ENCODE measurements around the gene ARHGEF3.

The ARHGEF3 gene

GRCh38 chr3:56682462-56683121 lies 119.2 kb downstream of the ARHGEF3 start (continued):
- TF ChIP-seq ZNF362 (tag by site-specific recombination; IDR thresholded peaks at IDR 0.05) (no peak), ZBTB6 (tag by site-specific recombination; IDR thresholded peaks at IDR 0.05) (no peak), ZSCAN30 (tag by site-specific recombination; IDR thresholded peaks at IDR 0.05) (peak; percentile 35; the same call in 1 of the 2 replicates), ZNF621 (tag by site-specific recombination; IDR thresholded peaks at IDR 0.05) (no peak), ZNF514 (tag by site-specific recombination; IDR thresholded peaks at IDR 0.05) (no peak), INSM2 (tag by site-specific recombination; IDR thresholded peaks at IDR 0.05) (no peak), ZNF202 (tag by site-specific recombination; IDR thresholded peaks at IDR 0.05; ENCODE audit: borderline replicate concordance) (no peak), PRDM4 (tag by site-specific recombination; IDR thresholded peaks at IDR 0.05) (no peak), ZNF174 (tag by site-specific recombination; IDR thresholded peaks at IDR 0.05) (no peak), ZNF48 (tag by site-specific recombination; IDR thresholded peaks at IDR 0.05) (no peak), ZEB2 (tag by site-specific recombination; IDR thresholded peaks at IDR 0.05) (no peak), ZNF639 (tag by site-specific recombination; IDR thresholded peaks at IDR 0.05) (no peak), ZNF10 (tag by site-specific recombination; IDR thresholded peaks at IDR 0.05) (no peak), ZNF239 (tag by site-specific recombination; IDR thresholded peaks at IDR 0.05) (no peak), ZNF214 (tag by site-specific recombination; IDR thresholded peaks at IDR 0.05; ENCODE audit: borderline replicate concordance) (no peak), ZSCAN23 (tag by site-specific recombination; IDR thresholded peaks at IDR 0.05) (no peak), ZNF211 (tag by site-specific recombination; IDR thresholded peaks at IDR 0.05; ENCODE audit: low read depth) (no peak), HOXA7 (CRISPR knock-in tag; IDR thresholded peaks at IDR 0.05; ENCODE audit: borderline replicate concordance) (no peak), BCL11A (tag by site-specific recombination; IDR thresholded peaks at IDR 0.05; ENCODE audit: low read depth) (no peak), SP7 (tag by site-specific recombination; IDR thresholded peaks at IDR 0.05) (no peak), KLF9 (tag by site-specific recombination; IDR thresholded peaks at IDR 0.05; ENCODE audit: low read depth) (no peak), ZNF335 (tag by site-specific recombination; conservative IDR thresholded peaks at IDR 0.05) (peak; percentile 94), ZNF658 (tag by site-specific recombination; IDR thresholded peaks at IDR 0.05) (no peak), HOXD13 (CRISPR knock-in tag; IDR thresholded peaks at IDR 0.05; ENCODE audit: borderline replicate concordance) (no peak), TSHZ1 (tag by site-specific recombination; IDR thresholded peaks at IDR 0.05; ENCODE audit: borderline replicate concordance) (0 out of 2 replicates have a peak, but pooled peaks have one; percentile 13), ZNF280C (tag by site-specific recombination; IDR thresholded peaks at IDR 0.05) (no peak), ZNF76 (tag by site-specific recombination; IDR thresholded peaks at IDR 0.05; ENCODE audit: borderline replicate concordance, low read depth) (peak; percentile 75)

Data from HEK293 (cell line).